Retina (tissue), 1 donor: ENCODE results near the gene KRT84.

Source experiments
- DNase-seq: peaks from one replicate; pipeline ENCODE4 v3.0.0-alpha.2; 2016

Gene KRT84, protein sequence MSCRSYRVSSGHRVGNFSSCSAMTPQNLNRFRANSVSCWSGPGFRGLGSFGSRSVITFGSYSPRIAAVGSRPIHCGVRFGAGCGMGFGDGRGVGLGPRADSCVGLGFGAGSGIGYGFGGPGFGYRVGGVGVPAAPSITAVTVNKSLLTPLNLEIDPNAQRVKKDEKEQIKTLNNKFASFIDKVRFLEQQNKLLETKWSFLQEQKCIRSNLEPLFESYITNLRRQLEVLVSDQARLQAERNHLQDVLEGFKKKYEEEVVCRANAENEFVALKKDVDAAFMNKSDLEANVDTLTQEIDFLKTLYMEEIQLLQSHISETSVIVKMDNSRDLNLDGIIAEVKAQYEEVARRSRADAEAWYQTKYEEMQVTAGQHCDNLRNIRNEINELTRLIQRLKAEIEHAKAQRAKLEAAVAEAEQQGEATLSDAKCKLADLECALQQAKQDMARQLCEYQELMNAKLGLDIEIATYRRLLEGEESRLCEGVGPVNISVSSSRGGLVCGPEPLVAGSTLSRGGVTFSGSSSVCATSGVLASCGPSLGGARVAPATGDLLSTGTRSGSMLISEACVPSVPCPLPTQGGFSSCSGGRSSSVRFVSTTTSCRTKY

DNA sequence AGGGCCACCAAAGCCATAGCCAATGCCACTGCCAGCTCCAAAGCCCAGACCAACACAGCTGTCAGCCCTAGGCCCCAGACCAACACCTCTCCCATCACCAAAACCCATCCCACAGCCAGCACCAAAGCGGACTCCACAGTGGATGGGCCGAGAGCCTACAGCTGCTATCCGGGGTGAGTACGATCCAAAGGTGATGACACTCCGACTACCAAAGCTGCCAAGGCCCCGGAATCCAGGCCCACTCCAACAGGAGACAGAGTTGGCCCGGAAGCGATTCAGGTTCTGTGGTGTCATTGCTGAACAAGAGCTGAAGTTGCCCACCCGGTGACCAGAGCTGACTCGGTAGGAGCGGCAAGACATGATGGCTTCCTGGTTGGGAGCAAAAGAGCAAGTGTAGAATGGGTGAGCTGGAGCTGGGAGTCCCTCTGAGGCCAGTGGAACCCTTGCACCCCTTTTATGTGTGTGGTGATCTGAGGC lies at the start of gene KRT84:
Gene KRT84, minus strand, starts transcription at position 427 of the 477 bp plus-strand sequence. Its CDS starts 67 bp downstream, at position 360.
- no peak for DNase-seq

DNA sequence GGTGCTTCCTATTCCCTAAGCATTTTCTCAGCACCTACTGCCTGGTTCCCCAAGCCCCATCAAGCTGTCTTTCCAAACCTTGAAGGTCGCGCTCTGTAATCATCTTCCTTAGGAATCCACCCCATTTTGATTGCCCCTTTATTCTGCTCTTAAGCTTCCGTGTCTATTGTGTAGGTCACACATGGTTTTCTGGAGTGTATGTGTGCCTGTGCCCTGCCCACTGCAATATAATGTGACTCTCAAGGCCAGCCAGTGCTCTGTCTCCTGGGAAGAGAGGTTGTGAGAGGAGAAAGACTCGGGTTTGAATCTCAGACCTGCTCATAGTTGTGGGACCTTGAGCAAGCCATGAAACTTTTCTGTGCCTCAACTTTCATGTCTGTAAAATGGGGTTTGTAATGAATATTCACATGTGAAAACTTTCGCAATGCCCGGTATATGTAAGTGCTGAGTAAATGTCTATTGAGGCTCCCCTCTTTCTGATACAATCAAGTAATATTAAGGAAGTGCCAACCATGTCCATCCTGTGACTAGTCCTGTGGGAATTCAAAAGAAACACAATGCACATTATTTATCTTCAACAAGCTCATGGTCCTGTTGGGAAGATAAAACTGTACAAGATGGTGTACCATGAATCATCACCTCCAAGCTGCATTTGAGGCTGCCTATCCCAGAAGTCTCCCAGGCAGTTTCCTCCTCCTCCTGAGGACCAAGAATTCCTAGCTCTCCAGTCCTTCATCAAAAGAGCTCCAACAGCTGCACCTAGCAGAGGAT lies 49.5 kb upstream of the KRT84 start:
- DNase-seq, result no peak

- no peak for DNase-seq
Measured at GRCh38 chr12:52434081-52434733, 48.8 kb upstream of the KRT84 start, which contains the start of gene KRT75. Gene KRT75 (minus strand): TSS chr12:52434371. CDS start chr12:52434304, 67 bp downstream.

DNA sequence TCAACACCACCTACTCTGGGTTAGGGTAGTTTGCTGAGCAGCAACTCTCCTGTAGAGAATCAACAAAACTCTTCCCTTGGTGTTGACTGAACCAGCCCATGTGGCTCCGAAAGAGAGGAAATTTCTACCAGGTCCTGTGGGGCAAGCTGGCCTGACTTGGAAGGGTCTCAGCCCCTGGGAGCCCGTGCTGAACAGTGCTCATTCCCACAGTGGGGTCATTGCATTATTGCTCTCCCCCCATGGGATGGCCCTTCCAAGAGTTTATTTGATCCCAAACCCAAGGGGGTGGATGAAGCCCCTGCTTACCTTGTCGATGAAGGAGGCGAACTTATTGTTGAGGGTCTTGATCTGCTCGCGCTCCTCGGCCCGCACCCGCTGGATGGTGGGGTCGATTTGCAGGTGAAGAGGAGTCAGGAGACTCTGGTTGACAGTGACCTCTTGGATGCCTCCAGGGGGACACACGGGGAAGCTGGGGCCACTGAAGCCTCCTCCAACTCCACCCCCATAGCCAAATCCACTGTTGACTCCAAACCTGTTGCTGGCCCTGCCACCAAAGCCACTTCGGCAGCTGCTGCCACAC lies 48.1 kb upstream of the KRT84 start:
- DNase-seq, result no peak

DNA sequence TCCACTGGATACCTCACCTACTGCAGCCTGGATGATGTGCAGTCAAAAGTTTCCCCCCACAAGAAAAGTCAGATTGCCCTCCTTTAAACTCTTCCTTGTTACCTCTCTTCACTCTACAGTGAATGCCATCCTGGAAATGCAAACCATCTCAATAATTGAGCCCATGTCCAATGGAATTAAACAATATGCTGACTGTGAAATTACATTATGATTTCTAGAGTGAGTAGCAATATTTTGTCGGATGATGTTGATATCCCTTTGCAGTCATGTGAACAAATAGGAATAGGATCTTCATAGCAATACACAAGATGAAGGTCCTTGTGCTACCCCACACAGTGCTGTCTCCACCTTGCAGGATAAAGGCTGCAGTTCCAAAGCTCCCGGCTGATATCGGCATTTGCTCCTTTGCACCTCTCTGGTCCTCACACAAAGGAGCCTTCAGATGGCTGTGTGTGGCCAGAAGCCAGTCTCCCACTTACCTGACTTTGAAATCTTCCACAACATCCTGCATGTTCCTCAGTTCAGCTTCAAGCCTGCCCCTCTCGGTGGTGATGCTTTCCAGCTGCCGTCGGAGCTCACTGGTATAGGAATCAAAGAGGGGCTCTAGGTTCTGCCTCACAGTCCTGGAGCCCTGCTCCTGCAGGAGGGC lies 47.2 kb upstream of the KRT84 start:
- no peak for DNase-seq

- no peak for DNase-seq
Measured at GRCh38 chr12:52428121-52428520, 42.7 kb upstream of the KRT84 start.

DNA sequence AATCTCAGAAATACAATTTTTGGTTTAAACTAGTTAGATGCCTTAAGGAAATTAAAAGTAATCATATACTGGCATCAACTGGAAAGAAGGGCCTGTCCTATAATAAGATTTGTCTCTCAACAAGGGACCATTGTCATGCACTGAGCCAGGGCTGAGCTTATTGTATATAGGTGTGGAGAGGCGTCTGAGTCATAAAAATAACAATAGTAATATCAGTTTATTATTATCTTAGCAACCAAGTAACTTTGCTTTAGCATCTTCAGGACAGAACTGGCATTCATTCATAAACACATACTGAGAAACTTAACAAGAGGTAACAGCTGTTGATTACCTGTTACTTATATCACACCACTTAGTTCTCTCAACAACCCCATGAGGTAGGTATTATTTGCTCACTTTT lies 41.6 kb upstream of the KRT84 start:
- DNase-seq, result no peak

- no peak for DNase-seq
Measured at GRCh38 chr12:52426034-52426433, 40.6 kb upstream of the KRT84 start.

- no peak for DNase-seq
Measured at GRCh38 chr12:52425466-52425865, 40.0 kb upstream of the KRT84 start.

- no peak for DNase-seq
Measured at GRCh38 chr12:52423661-52424500, 38.4 kb upstream of the KRT84 start.

DNA sequence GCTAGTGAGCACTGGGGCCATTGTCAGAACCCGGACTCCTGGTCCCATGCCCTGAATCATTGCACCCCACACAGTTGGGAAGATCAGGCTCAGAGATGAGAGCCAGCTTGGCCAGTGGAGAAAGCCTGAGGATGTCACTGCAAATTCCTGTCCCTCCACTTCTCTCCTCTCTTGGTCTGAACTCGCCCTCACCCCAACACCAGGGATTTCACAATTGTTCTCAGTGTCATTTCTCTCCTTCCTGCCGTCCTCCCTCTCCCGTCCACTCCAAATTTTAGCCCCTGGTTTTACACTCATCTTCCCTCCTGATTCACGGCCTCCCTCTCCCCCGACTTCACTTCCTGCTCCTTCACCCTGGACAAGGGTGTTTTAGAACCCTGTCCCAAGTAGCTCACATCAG lies 37.6 kb upstream of the KRT84 start:
- DNase-seq, result no peak

GRCh38 chr12:52419656-52420055 lies 34.2 kb upstream of the KRT84 start:
- DNase-seq, result no peak

DNA sequence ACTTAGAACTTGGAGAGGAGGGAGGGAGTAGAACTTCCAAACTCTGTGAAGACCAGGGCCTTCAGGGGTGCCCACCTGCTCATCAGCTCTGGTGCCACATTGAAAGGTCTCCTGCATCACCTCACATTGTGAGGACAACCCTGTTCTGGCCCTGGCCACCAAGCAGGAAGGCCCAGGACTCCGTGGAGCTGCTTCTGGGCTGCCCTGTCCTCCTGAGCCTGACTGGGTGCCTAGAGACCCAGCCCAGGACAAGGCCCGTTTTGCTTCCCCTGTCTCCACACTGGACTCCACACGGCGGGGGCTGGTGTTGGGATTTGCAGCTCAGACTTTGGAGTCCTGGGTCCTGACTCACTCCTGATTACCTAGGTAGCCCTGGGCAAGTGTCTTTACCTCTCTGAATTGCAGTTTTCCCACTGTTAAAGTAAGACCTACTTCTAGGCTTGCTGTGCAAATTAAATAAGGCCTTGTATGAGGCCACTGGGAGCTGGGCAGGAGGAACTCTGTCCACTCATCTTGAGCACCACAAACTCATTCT lies 33.2 kb upstream of the KRT84 start:
- no peak for DNase-seq

GRCh38 chr12:52417740-52418139 lies 32.3 kb upstream of the KRT84 start:
- DNase-seq, result no peak

DNA sequence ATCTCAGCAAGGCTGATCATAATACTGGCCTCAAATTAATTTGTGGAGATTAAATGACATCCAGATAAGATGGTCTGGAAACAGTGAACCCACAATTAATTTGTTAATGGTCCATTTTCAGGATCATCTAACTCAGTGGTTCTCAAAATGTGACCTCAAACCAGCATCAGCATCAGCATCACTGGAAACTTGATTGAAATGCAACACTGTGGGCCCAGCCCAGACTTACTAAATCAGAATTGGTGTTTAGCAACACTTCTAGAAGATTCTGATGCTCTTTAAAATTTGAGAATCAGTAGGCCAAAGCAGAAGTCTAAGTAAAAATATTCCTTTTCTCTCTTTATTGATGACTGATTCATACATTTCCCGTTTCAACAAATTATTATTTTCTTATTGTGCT lies 31.3 kb upstream of the KRT84 start:
- no peak for DNase-seq

DNA sequence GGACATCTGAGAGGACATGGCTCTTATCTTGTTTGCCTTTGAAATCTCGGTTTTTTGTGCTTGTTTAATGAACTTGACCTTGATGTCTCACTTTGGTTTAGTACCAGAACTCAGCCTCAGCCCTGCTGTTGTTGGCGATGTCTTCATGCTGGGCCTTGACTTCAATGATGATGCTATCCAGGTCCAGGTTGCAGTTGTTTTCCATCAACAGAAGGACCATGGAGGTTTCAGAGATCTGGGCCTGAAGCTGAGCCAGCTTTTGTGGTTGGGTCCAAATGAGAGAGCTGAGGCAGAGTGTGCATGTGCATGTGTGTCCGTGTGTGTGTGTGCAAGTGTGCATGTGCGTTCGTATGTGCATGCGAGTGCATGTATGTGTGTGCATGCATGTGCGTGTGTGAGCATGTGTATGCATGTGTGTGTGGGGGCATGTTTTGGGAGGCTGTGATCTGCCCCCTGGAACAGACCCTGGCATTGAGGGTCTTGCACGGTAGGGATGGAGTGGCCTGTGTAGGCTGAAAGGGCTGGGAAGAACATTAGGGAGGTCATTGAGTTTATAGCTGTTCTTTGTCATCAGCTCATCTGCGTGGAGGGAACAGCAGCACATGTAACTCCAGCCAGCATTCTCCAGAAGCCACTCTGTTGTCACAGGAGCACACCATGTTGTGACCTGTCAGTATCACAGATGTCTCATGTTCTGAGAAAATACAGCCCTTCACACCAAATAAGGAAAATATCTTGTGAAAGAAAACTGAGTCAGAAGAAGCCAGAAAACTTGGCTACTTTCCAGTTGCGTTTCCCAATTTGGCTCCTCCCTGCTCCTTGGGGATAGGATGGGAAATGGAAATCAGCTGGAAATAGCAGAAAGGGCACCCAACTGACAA lies 30.7 kb upstream of the KRT84 start:
- DNase-seq, result no peak

- no peak for DNase-seq
Measured at GRCh38 chr12:52414936-52415335, 29.5 kb upstream of the KRT84 start.

GRCh38 chr12:52413782-52414345 lies 28.4 kb upstream of the KRT84 start:
- DNase-seq, result no peak

DNA sequence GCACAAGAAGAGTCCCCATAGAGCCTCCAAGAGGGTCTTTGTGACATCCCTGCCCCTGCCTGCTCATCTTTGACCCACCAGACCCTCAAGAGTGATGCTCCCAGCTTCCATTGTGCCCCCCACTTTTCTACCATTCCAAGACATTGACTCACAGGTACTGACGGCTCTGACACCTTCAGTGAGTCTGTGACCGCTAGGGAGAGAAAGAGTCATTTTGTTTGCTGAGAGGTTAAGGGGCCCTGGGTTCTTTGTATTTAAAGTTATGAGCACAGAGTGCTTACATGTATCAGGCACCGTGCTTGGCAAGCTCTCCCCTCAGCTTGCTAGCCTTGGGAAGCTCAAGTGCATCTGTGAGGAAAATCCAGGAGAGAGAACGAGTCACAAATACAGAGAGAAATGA lies 27.8 kb upstream of the KRT84 start:
- DNase-seq, result no peak
